Epithelial cell of proximal tubule (primary cell): ENCODE data around the gene OARD1. TPM values are rescaled to one million over a fixed set of nuclear protein-coding genes. Genes with fewer than 3 reads are reported as not detected.

Experiments
- DNase-seq: peaks from one replicate; pipeline ENCODE4 v3.0.0-alpha.2; 2011; ENCODE audit warnings: low read depth
- H3K4me3 ChIP-seq: 2 replicates; pipeline ENCODE4 v1.5.1; 2011; ENCODE audit warnings: low read depth, mild to moderate bottlenecking, low read length
- total RNA-seq: library from RNA; depleted of rRNA; stranded (reverse); fragments of >200 nt; gene quantifications from 2 replicates; pipeline ENCODE4 v1.2.3, GENCODE V29; 2015
- TF ChIP-seq, protein P1 (sequence below): conservative IDR thresholded peaks from 2 replicates; pipeline ENCODE4 v1.5.1; 2012; ENCODE audit warnings: low read depth, mild to moderate bottlenecking, low read length

The OARD1 gene
- total RNA-seq, 1 donor from 2014 or later, result 15.7 TPM

DNA sequence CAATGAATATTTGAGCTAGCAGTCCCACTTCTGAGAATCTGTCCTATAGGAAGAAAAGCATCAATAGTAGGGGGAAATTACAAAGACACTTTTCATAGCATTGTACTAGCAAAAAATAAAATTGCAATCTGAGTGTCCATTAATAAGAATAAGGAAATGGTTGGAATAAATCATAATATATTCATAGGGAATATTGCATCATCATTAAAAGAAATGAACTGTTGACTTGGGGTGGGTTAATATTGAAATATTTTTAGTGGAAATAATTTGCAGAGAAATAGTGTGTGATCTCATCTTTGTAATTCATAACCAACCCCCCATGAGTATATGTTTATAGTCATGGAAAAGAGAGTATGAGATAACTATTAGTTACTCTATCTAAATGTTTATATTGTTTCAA is 13.0 kb upstream of the OARD1 start:
- TF ChIP-seq, protein P1, sequence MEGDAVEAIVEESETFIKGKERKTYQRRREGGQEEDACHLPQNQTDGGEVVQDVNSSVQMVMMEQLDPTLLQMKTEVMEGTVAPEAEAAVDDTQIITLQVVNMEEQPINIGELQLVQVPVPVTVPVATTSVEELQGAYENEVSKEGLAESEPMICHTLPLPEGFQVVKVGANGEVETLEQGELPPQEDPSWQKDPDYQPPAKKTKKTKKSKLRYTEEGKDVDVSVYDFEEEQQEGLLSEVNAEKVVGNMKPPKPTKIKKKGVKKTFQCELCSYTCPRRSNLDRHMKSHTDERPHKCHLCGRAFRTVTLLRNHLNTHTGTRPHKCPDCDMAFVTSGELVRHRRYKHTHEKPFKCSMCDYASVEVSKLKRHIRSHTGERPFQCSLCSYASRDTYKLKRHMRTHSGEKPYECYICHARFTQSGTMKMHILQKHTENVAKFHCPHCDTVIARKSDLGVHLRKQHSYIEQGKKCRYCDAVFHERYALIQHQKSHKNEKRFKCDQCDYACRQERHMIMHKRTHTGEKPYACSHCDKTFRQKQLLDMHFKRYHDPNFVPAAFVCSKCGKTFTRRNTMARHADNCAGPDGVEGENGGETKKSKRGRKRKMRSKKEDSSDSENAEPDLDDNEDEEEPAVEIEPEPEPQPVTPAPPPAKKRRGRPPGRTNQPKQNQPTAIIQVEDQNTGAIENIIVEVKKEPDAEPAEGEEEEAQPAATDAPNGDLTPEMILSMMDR, result no peak
- no peak overlapping the region for H3K4me3 ChIP-seq
- DNase-seq, result no peak

DNA sequence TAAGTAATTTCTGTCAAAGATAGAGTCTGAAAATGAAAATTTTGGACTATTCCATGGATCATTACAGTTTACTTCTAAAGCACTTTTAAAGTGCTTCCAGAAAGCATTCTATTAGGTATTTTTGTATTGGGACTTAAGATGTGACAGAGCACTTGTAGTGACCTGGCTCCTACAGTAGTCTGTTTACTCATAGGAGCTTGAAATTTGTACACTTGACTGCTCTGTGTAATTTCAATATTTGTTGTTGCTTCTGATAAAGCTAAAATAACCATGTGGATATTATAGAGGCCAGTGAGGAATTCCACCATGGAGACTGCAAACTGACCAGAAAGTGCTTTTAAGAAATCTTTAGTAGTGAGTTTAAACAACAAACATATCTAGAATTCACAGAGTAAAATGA is 10.9 kb upstream of the OARD1 start:
- H3K4me3 ChIP-seq, result no peak overlapping the region
- no peak for DNase-seq
- TF ChIP-seq, protein P1, result no peak

DNA sequence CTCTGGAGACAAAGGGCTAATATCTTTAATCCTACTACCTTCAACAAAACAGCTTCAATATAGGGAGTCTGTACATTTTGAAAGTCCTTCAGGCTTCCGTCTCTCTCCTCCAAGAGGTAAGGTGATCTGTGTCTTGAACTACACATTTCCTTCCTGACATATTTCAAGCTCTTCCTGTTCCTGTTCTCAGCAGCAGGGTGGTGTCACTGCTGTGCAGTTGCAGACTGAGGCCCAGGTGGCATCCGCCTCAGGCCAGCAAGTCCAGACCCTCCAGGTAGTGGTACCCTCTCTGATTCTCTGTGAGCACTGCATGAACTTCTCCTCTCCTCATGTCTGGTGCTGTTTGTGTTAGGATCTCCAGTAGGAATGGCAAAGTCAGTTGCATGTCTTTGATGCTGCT is 8.5 kb upstream of the OARD1 start:
- no peak overlapping the region for H3K4me3 ChIP-seq
- DNase-seq, result no peak
- TF ChIP-seq, protein P1, result no peak

DNA sequence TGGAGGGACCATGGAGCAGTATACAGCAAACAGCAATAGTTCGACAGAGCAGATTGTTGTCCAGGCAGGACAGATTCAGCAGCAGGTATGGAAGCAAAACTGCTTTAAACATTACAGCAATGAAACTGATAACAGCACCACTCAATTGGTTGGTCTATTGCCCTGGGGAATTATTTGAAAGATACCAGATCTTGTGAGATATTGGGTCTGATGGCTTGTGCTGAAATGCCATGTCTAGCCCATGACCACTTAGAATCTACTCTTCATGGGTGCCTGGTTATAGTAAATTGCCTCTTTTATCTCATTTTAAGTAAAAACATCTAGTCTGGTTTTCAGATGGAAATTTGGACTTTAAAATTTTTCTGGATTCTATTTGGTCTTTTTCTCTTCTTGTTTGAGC is 6.9 kb upstream of the OARD1 start:
- TF ChIP-seq, protein P1, result no peak
- no peak overlapping the region for H3K4me3 ChIP-seq
- DNase-seq, result no peak

DNA sequence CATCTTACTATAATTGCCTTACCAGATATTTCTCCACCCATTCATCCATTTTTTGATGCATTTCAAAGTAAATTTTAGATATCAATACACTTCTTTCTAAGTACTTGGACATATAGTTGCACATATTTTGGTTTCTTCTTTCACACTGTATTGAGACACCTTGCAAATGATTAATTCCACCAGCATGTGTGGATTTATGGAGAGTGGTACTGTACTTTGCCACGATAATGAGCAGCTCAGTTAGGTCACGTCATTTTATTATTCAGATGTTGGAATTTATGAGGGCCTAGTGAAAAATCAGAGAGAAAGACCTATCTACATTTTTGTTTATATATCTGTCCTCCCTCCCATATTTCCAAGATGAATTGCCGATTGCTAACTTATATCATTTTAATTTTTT is 5.9 kb upstream of the OARD1 start:
- DNase-seq, result no peak
- TF ChIP-seq, protein P1, result no peak
- H3K4me3 ChIP-seq, result no peak overlapping the region

DNA sequence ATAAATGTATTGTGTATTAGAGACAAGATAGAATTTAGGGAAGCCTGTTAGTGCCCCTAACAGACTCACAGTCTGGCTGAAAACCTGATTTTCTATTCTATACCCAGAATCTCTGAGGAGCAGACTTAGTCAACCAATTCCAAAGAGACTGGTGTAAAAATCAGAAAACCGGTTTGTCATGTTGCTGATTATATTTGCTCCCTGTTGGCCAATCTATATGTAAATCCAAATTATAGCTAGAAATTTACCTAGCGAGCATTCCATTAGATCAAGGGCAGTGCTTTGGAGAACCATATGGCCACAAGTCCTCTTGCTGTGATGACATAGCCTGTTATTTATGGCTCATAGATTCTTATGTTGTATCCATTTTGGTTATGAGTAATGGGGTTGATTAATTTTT is 5.4 kb upstream of the OARD1 start:
- TF ChIP-seq, protein P1, result no peak
- DNase-seq, result no peak

DNA sequence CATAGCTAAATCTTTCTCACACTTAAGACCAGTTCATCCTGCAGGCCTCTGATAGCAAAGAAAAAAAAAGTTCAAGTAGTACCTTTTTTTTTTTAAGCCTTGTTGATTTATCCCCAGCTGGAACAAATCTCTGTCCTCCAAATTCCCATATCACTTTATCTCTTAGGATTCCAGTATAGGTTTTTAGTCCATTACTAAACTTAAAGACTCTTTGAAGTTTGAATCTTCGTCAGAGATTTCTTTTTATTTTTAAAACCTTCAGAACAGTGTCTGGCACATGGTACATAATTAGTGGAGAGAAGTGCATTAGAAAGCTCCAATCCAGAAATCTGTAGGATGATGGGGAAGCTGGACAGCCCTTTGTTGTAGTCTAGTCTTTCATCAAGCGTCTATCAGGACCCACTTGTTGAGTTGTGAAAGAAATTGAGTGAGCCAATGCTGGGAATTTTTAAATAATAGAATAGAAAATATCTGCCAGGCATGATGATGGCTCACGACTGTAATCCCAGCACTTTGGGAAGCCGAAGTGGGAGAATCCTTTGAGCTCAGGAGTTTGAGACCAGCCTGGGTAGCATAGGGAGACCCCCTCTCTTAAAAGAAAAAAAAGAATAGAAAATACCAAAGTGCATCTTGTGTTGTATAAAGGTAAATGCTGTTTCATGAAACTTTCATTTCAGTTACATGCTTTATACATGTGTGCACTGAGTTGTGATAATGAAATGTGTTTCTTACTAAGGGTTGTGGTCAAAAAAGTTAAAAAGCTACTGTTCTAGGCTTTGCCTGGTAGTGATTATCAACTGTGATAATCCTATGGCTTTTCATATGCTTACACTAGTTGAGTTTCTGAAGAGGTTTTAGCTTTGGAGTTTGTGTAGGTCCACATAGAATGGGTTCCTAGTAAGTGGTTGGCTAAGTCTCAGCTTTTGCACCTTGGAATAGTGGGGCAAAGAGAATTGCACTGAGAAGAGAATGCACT is 3.8 kb upstream of the OARD1 start:
- no peak for DNase-seq
- H3K4me3 ChIP-seq, result no peak overlapping the region

More for the DNA sequence above, 5.4 kb upstream of the OARD1 start:
- H3K4me3 ChIP-seq, result no peak overlapping the region

More for the DNA sequence above, 3.8 kb upstream of the OARD1 start:
- TF ChIP-seq, protein P1, result no peak
